ENCODE results near the gene GFER. TPM values are rescaled to one million over a fixed set of nuclear protein-coding genes. Genes with fewer than 3 reads are reported as not detected.

The GFER gene
- total RNA-seq, 3 donors from 2014 or later, result 15.7 to 18.1 (median 17.9) TPM

DNA sequence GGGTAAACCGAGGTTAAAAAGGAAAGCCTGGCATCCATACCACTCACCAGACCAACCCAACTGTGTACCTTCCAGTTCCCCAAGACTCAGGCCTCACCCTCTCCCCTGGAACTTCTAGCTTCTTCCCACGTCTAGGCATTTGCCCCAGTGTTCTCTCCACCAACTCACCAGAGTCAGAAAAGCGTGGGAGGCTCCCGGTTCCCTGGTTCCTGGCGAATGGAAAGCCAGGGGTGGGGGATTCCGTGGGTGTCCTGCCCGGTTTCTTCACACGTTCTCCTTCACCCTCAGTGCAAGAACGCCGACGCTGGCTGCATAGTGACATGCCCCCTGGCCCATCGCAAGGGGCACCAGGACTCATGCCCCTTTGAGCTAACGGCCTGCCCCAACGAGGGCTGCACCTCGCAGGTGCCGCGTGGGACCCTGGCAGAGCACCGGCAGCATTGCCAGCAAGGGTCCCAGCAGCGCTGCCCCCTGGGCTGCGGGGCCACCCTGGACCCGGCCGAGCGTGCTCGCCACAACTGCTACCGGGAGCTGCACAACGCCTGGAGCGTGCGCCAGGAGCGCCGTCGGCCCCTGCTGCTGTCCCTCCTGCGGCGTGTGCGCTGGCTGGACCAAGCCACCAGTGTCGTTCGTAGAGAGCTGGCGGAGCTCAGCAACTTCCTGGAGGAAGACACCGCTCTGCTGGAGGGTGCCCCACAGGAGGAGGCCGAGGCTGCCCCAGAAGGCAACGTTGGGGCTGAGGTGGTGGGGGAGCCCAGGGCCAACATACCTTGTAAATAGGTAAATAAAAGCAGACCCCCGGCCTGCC lies 15.6 kb upstream of the GFER start:
- no peak for DNase-seq (ENCODE audit: low spot score in 2 of 2)
- Histone ChIP-seq H3K9me3 (no peaks in the 10 kb centered on the region), H3K4me1 (peaks cover 13 to 19% of the 10 kb centered on the region in 2 donors), H3K36me3 (no peaks in the 10 kb centered on the region), H3K27me3 (no peaks in the 10 kb centered on the region), H3K4me3 (no peak overlapping the region), H3K27ac (no peak overlapping the region)
- intact Hi-C loops (cut with DNase I; ENCODE audit: low total_unique reads), result no loop called here
- TF ChIP-seq POLR2AphosphoS5 (IDR thresholded peaks at IDR 0.05) (no peak), POLR2A (IDR thresholded peaks at IDR 0.05) (no peak)
- TF ChIP-seq, protein P1, sequence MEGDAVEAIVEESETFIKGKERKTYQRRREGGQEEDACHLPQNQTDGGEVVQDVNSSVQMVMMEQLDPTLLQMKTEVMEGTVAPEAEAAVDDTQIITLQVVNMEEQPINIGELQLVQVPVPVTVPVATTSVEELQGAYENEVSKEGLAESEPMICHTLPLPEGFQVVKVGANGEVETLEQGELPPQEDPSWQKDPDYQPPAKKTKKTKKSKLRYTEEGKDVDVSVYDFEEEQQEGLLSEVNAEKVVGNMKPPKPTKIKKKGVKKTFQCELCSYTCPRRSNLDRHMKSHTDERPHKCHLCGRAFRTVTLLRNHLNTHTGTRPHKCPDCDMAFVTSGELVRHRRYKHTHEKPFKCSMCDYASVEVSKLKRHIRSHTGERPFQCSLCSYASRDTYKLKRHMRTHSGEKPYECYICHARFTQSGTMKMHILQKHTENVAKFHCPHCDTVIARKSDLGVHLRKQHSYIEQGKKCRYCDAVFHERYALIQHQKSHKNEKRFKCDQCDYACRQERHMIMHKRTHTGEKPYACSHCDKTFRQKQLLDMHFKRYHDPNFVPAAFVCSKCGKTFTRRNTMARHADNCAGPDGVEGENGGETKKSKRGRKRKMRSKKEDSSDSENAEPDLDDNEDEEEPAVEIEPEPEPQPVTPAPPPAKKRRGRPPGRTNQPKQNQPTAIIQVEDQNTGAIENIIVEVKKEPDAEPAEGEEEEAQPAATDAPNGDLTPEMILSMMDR (IDR thresholded peaks at IDR 0.05), result no peak

- Histone ChIP-seq H3K36me3 (peaks cover 5% of the 10 kb centered on the region), H3K4me3 (peak within 1 kb of the TSS; percentile 77 to 100 (median 98)), H3K27ac (peak within 1 kb of the TSS; percentile 86 to 94), H3K9me3 (no peaks in the 10 kb centered on the region), H3K4me1 (peaks cover 10 to 12% of the 10 kb centered on the region in 2 donors), H3K27me3 (no peaks in the 10 kb centered on the region)
- DNase-seq (ENCODE audit: low spot score in 2 of 2), result peak; percentile 90 to 96
- intact Hi-C loops (cut with DNase I; ENCODE audit: low total_unique reads), result no loop called here
- peak; percentile 99 to 100 (median 100) for TF ChIP-seq POLR2AphosphoS5 (IDR thresholded peaks at IDR 0.05)
- TF ChIP-seq, protein P1 (IDR thresholded peaks at IDR 0.05), result peak in 1 of 3 donors; percentile 14
- peak; percentile 97 for TF ChIP-seq POLR2A (IDR thresholded peaks at IDR 0.05)
These were observed 12.1 kb upstream of the GFER start, which contains the start of gene TBL3 for GRCh38 chr16:1971796-1972489. Gene TBL3 (plus strand): TSS chr16:1972053. CDS start chr16:1972165, 112 bp downstream.

GRCh38 chr16:1972490-1972877 lies 11.5 kb upstream of the GFER start:
- Histone ChIP-seq H3K4me1 (peaks cover 10 to 12% of the 10 kb centered on the region in 2 donors), H3K9me3 (no peaks in the 10 kb centered on the region), H3K4me3 (peak overlapping the region; percentile 77 to 100 (median 98)), H3K36me3 (peaks cover 5% of the 10 kb centered on the region), H3K27ac (peak overlapping the region; percentile 86 to 94), H3K27me3 (no peaks in the 10 kb centered on the region)
- no peak for DNase-seq (ENCODE audit: low spot score in 2 of 2)
- TF ChIP-seq POLR2AphosphoS5 (IDR thresholded peaks at IDR 0.05), result no peak
- no peak for TF ChIP-seq POLR2A (IDR thresholded peaks at IDR 0.05)
- TF ChIP-seq, protein P1 (IDR thresholded peaks at IDR 0.05), result no peak
- intact Hi-C loops (cut with DNase I; ENCODE audit: low total_unique reads), result no loop called here

DNA sequence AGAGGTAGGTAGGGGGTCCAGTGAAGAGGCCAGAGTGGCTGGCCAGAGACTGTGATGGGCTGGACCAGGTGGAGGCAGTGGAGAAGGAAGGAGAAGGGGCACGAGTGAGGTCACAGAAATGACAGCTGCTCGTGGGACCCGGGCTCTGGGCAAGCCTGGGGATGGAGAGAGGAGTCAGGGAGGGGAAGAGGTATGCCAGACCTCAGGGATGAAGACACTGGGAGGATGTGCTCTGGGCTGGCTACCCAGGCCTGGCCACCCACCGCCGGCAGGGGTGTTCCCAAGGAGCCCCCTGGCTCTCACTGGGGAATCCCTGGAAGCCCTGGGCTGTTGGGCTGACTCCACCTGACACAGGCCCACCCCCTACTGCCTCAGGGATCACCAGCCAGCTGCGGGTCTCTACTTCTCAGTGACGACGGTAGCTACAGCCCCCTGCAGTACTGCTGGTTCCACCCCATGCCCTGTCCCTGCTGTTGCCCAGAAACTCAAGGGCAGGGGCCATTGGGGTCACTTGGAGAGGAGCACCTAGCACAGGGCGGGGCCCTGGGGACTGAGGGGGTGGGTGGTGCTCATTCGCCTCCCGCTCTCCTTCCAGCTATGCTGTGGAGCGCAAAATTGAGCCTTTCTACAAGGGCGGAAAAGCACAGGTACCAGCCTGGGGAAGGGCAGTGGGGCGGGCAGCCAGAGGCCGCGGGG lies 10.4 kb upstream of the GFER start:
- H3K27me3 ChIP-seq, result no peaks in the 10 kb centered on the region
- no peak overlapping the region for H3K27ac ChIP-seq
- no peak for DNase-seq (ENCODE audit: low spot score in 2 of 2)
- TF ChIP-seq POLR2AphosphoS5 (IDR thresholded peaks at IDR 0.05) (no peak), POLR2A (IDR thresholded peaks at IDR 0.05) (no peak)
- TF ChIP-seq, protein P1 (IDR thresholded peaks at IDR 0.05), result no peak
- intact Hi-C loops (cut with DNase I; ENCODE audit: low total_unique reads), result no loop called here
- H3K36me3 ChIP-seq, result peaks cover 10% of the 10 kb centered on the region
- peaks cover 10 to 12% of the 10 kb centered on the region in 2 donors for H3K4me1 ChIP-seq
- H3K4me3 ChIP-seq, result no peak overlapping the region
- no peaks in the 10 kb centered on the region for H3K9me3 ChIP-seq
